A673 (cell line): ENCODE measurements around the gene ATP7A.

Experiments used
- EZH2 ChIP-seq: fragments of 200-600 bp; sonication (generic); IDR thresholded peaks from 2 replicates; pipeline ENCODE4 v1.6.1; 2017; ENCODE audit warnings: borderline replicate concordance, low read depth, mild to moderate bottlenecking, mixed read lengths, antibody characterized with exemption, low read length; ENCODE audit not compliant: poor library complexity, severe bottlenecking
- TF ChIP-seq, protein P1 (sequence below): fragments of 300-800, 200-600 bp; sonication (generic); conservative IDR thresholded peaks from 2 replicates; pipeline ENCODE4 v1.5.1; 2017; ENCODE audit warnings: low read depth, mild to moderate bottlenecking, antibody characterized with exemption, low read length, moderate library complexity, mixed read lengths

DNA sequence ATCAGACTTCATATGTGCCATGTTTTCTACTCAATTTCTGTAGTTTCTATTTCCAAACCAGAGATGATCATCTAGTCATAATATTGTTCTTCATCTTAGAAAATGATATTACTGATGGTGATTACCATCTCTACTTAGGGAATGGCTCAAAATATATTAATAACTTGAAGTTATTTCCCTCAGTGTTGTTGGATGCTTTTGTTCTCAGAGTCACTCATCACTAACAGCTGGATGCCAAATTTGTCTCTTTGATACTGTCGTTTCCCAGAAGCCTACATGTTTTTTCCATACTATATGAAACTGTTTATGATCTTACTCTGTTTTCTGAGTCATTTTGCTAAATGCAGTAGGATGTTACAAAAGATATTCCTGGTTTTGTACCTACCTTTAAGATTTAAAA, 50.1 kb downstream of the ATP7A start:
- TF ChIP-seq, protein P1, sequence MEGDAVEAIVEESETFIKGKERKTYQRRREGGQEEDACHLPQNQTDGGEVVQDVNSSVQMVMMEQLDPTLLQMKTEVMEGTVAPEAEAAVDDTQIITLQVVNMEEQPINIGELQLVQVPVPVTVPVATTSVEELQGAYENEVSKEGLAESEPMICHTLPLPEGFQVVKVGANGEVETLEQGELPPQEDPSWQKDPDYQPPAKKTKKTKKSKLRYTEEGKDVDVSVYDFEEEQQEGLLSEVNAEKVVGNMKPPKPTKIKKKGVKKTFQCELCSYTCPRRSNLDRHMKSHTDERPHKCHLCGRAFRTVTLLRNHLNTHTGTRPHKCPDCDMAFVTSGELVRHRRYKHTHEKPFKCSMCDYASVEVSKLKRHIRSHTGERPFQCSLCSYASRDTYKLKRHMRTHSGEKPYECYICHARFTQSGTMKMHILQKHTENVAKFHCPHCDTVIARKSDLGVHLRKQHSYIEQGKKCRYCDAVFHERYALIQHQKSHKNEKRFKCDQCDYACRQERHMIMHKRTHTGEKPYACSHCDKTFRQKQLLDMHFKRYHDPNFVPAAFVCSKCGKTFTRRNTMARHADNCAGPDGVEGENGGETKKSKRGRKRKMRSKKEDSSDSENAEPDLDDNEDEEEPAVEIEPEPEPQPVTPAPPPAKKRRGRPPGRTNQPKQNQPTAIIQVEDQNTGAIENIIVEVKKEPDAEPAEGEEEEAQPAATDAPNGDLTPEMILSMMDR, result no peak
- TF ChIP-seq EZH2, result no peak
